Endothelial cell of umbilical vein (primary cell): ENCODE data around the gene NFATC4. TPM values are rescaled to one million over a fixed set of nuclear protein-coding genes. Genes with fewer than 3 reads are reported as not detected.

Source experiments
- BruUV-seq: library from RNA; stranded (reverse); fragments of 400-500 nt; replicated peaks from 2 replicates; lab custom pipeline; 2021; lab: Mats Ljungman, UMichigan
- CTCF ChIA-PET: fragments of 300-600, 350-600 bp; sonication (Branson Sonifier 250); formaldehyde crosslinking; loops from one replicate; lab custom pipeline; 2021; ENCODE audit warnings: antibody characterized with exemption, inconsistent platforms; lab: Charles Lee
- POLR2A ChIA-PET: fragments of 300-600, 350-600 bp; sonication (Branson Sonifier 250); formaldehyde crosslinking; loops from one replicate; lab custom pipeline; 2021; ENCODE audit warnings: antibody characterized with exemption, inconsistent platforms; lab: Charles Lee
- DNase-seq: peaks from one replicate; pipeline ENCODE4 v3.0.0-alpha.2; 2011; ENCODE audit warnings: low read depth, low spot score
- FAIRE-seq: peaks from 2 replicates; lab custom pipeline; 2011; peaks lifted over from hg19 to GRCh38; lab: Jason Lieb, UNC
- H2AFZ ChIP-seq: 2 replicates; pipeline ENCODE4 v1.6.0; 2012; ENCODE audit warnings: low read depth, low read length, control low read depth, inconsistent platforms
- H3K27ac ChIP-seq: 2 replicates; pipeline ENCODE4 v1.5.1; 2011; ENCODE audit warnings: low read depth, mild to moderate bottlenecking, control low read depth, low read length, moderate library complexity; ENCODE audit not compliant: insufficient read depth
- H3K27me3 ChIP-seq, 2 experiments: 2 replicates each; pipeline versions ENCODE4 v1.6.0 to v1.6.1; 2011; ENCODE audit warnings: low read length in 2 of 2, mixed read lengths in 1 of 2; ENCODE audit not compliant: control insufficient read depth in 2 of 2, insufficient read depth in 2 of 2
- H3K36me3 ChIP-seq, 2 experiments: 2 replicates in 1 of 2; 3 replicates in 1 of 2; pipeline ENCODE4 v1.5.1; 2011; ENCODE audit warnings: low read length in 2 of 2, mild to moderate bottlenecking in 1 of 2, moderate library complexity in 1 of 2; ENCODE audit not compliant: control insufficient read depth in 2 of 2, insufficient read depth in 2 of 2; ENCODE audit errors: extremely low read depth in 1 of 2
- H3K4me1 ChIP-seq: 3 replicates; pipeline ENCODE4 v1.5.1; 2011; ENCODE audit warnings: mild to moderate bottlenecking, low read length; ENCODE audit not compliant: control insufficient read depth, insufficient read depth; ENCODE audit errors: extremely low read depth
- H3K4me2 ChIP-seq: 2 replicates; pipeline ENCODE4 v1.6.1; 2011; ENCODE audit warnings: low read length, control low read depth, mixed read lengths; ENCODE audit not compliant: insufficient read depth
- H3K4me3 ChIP-seq, 3 experiments: fragments of 200-600 bp in 1 of 3; sonication (generic), shearing (Covaris generic) in 1 of 3; replicated peaks in 1 of 3; 2 replicates each; pipeline ENCODE4 v1.5.1; 2011 to 2016; ENCODE audit warnings: control low read depth in 3 of 3, low read length in 3 of 3, mild to moderate bottlenecking in 2 of 3, inconsistent platforms in 1 of 3, low read depth in 1 of 3, moderate library complexity in 1 of 3; ENCODE audit not compliant: insufficient read depth in 1 of 3
- H3K79me2 ChIP-seq: 2 replicates; pipeline ENCODE4 v1.6.0; 2012; ENCODE audit warnings: low read length, inconsistent platforms; ENCODE audit not compliant: control insufficient read depth, insufficient read depth
- H3K9ac ChIP-seq: replicated peaks from 2 replicates; pipeline ENCODE3; 2011; ENCODE audit warnings: low read length, control low read depth; ENCODE audit not compliant: insufficient read depth; ENCODE audit errors: extremely low read depth
- H3K9me1 ChIP-seq: replicated peaks from 3 replicates; pipeline ENCODE4 v1.6.0; 2011; ENCODE audit warnings: mild to moderate bottlenecking, low read length; ENCODE audit not compliant: control insufficient read depth, insufficient read depth; ENCODE audit errors: extremely low read depth
- H3K9me3 ChIP-seq: replicated peaks from 2 replicates; pipeline ENCODE4 v1.5.1; 2012; ENCODE audit warnings: low read length, inconsistent platforms; ENCODE audit not compliant: control insufficient read depth, insufficient read depth
- H4K20me1 ChIP-seq: replicated peaks from 2 replicates; pipeline ENCODE3; 2011; ENCODE audit warnings: mild to moderate bottlenecking, low read length; ENCODE audit not compliant: control insufficient read depth, insufficient read depth; ENCODE audit errors: extremely low read depth
- CTCF ChIP-seq, 2 donors: IDR thresholded peaks; 1 replicate in 1 of 2; 2 replicates in 1 of 2; pipeline ENCODE4 v1.5.1; 2011; ENCODE audit warnings: low read length in 2 of 2, mild to moderate bottlenecking in 2 of 2, moderate library complexity in 2 of 2, control low read depth in 1 of 2, inconsistent platforms in 1 of 2, low read depth in 1 of 2; ENCODE audit not compliant: insufficient read depth in 1 of 2; ENCODE audit errors: extremely low read depth in 1 of 2
- EZH2 ChIP-seq: IDR thresholded peaks from 2 replicates; pipeline ENCODE4 v1.6.1; 2012; ENCODE audit warnings: borderline replicate concordance, low read depth, mild to moderate bottlenecking, moderate library complexity, low read length, inconsistent platforms; ENCODE audit not compliant: severe bottlenecking
- FOS ChIP-seq: IDR thresholded peaks from 2 replicates; pipeline ENCODE4 v1.6.1; 2011; ENCODE audit warnings: mild to moderate bottlenecking, low read length, moderate library complexity, borderline replicate concordance; ENCODE audit not compliant: insufficient read depth
- GATA2 ChIP-seq: IDR thresholded peaks from 2 replicates; pipeline ENCODE4 v1.7.0; 2011; ENCODE audit warnings: low read depth, mild to moderate bottlenecking, moderate library complexity, mixed read lengths, low read length; ENCODE audit not compliant: insufficient read length, insufficient read depth
- JUN ChIP-seq: IDR thresholded peaks from 2 replicates; pipeline ENCODE4 v1.6.1; 2011; ENCODE audit warnings: borderline replicate concordance, low read depth; ENCODE audit not compliant: insufficient read length, insufficient read depth
- MAX ChIP-seq: IDR thresholded peaks from 2 replicates; pipeline ENCODE4 v1.6.1; 2011; ENCODE audit not compliant: insufficient read depth, insufficient read length
- MYC ChIP-seq: IDR thresholded peaks from one replicate; pipeline ENCODE4 v1.6.1; 2011; ENCODE audit warnings: mild to moderate bottlenecking, low read depth, low read length
- POLR2A ChIP-seq: IDR thresholded peaks from 2 replicates; pipeline ENCODE4 v1.6.1; 2012; ENCODE audit warnings: low read depth, mild to moderate bottlenecking, control low read depth, low read length
- POLR2AphosphoS5 ChIP-seq: IDR thresholded peaks from 2 replicates; pipeline ENCODE4 v1.6.1; 2012; ENCODE audit warnings: low read depth, mild to moderate bottlenecking, control low read depth, low read length, moderate library complexity; ENCODE audit not compliant: insufficient read depth
- dilution Hi-C: fragments of 300-500 bp; cut with MboI; formaldehyde crosslinking; loops from one replicate; pipeline ENCODE4 v1.15.0; 2019; ENCODE audit warnings: low sequenced_read_pairs; ENCODE audit not compliant: extremely low pct_ligation_motif_present
- intact Hi-C: fragments of 100-400 bp; cut with micrococcal nuclease; formaldehyde crosslinking; loops from one replicate; pipeline ENCODE4 v1.10.0; 2022
- polyA plus RNA-seq, 4 experiments: library from polyadenylated mRNA; depleted of rRNA in 3 of 4; stranded (reverse) in 3 of 4; unstranded in 1 of 4; fragments of >200 nt; gene quantifications; 2 replicates each; pipeline versions ENCODE4 v1.2.1 to v1.2.3, GENCODE V29; 2011 to 2012; ENCODE audit warnings: missing spikeins in 1 of 4
- total RNA-seq: library from RNA; stranded (reverse); gene quantifications from 2 replicates; pipeline ENCODE4 v1.2.3, GENCODE V29; 2021

NFATC4 gene
- total and polyA plus RNA-seq, 2 donors (not counting 3 experiments of a cell fraction or from before 2014, with no cell fraction given) = 79.5 to 88.1 TPM

- BruUV-seq = no TSS peak
- no peak for FAIRE-seq
- Histone ChIP-seq H4K20me1 (no peaks in the 10 kb centered on the region), H3K4me3 (no peak overlapping the region), H3K9me1 (no peaks in the 10 kb centered on the region), H3K27me3 (no peaks in the 10 kb centered on the region), H3K9me3 (no peaks in the 10 kb centered on the region), H3K4me1 (peaks cover 54% of the 10 kb centered on the region), H3K9ac (peak overlapping the region; percentile 62), H3K4me2 (peak overlapping the region; percentile 77), H3K36me3 (no peaks in the 10 kb centered on the region), H2AFZ (no peak overlapping the region), H3K27ac (peak overlapping the region; percentile 97), H3K79me2 (peaks cover 10% of the 10 kb centered on the region)
- POLR2A ChIA-PET = interaction anchor here (1.4 kb wide), 1 partner anchor 60 kb away, joined by 5 read pairs; no protein-coding TSS in a partner anchor
- dilution Hi-C loops = no loop called here
- intact Hi-C loops = no loop called here
- no peak for DNase-seq
- CTCF ChIA-PET = interaction anchor here (1.2 to 3.8 kb wide), 6 partner anchors 10 to 118 kb away, joined by 4 to 42 read pairs (median 8); partner anchors contain the start of gene CIDEB
- TF ChIP-seq MAX (no peak), MYC (no peak)
Measured at GRCh38 chr14:24426150-24426911, 58.3 kb downstream of the NFATC4 start.

GRCh38 chr14:24426912-24427536 is 59.0 kb downstream of the NFATC4 start:
- intact Hi-C loops (no loop called here), dilution Hi-C loops (no loop called here)
- Histone ChIP-seq H2AFZ (no peak overlapping the region), H3K9me1 (no peaks in the 10 kb centered on the region), H4K20me1 (no peaks in the 10 kb centered on the region), H3K9me3 (no peaks in the 10 kb centered on the region), H3K36me3 (peaks cover 0 to under 1% of the 10 kb centered on the region in 2 experiments), H3K4me2 (no peak overlapping the region), H3K79me2 (peaks cover 13% of the 10 kb centered on the region), H3K27ac (peak overlapping the region; percentile 97), H3K27me3 (no peaks in the 10 kb centered on the region), H3K9ac (no peak overlapping the region), H3K4me1 (peaks cover 60% of the 10 kb centered on the region), H3K4me3 (no peak overlapping the region)
- TF ChIP-seq EZH2 (no peak), GATA2 (no peak), JUN (no peak), MYC (no peak), FOS (no peak), POLR2A (no peak), MAX (no peak), CTCF (IDR thresholded peaks at IDR 0.05; ENCODE audit: extremely low read depth in 1 of 2, insufficient read depth in 1 of 2, low read depth in 1 of 2, low read length in 2 of 2) (no peak), POLR2AphosphoS5 (no peak)
- DNase-seq (no peak), FAIRE-seq (peak; percentile 12)
- ChIA-PET CTCF (interaction anchor here (1.0 to 2.4 kb wide), 4 partner anchors 9 to 119 kb away, joined by 3 to 6 read pairs (median 5); partner anchors contain the start of gene CIDEB), POLR2A (no interaction called here)
- BruUV-seq = no TSS peak
